Glutamatergic neuron (in vitro differentiated cells): Measurements from ENCODE around the gene PPP2R2C. TPM values are rescaled to one million over a fixed set of nuclear protein-coding genes. Genes with fewer than 3 reads are reported as not detected.

ENCODE experiments used
- DNase-seq: peaks from one replicate; pipeline ENCODE4 v3.0.0; 2022
- H3K27ac Mint-ChIP-seq: one replicate; pipeline ENCODE4 v1.8.0; 2020; ENCODE audit warnings: mild to moderate bottlenecking, mixed read lengths, inconsistent platforms; ENCODE audit not compliant: unreplicated experiment
- H3K27me3 Mint-ChIP-seq: one replicate; pipeline ENCODE4 v1.8.0; 2020; ENCODE audit warnings: mild to moderate bottlenecking, moderate library complexity, mixed read lengths, inconsistent platforms; ENCODE audit not compliant: unreplicated experiment
- H3K36me3 Mint-ChIP-seq: one replicate; pipeline ENCODE4 v1.8.0; 2020; ENCODE audit warnings: mild to moderate bottlenecking, mixed read lengths, inconsistent platforms; ENCODE audit not compliant: unreplicated experiment
- H3K4me1 Mint-ChIP-seq: one replicate; pipeline ENCODE4 v1.8.0; 2020; ENCODE audit warnings: mild to moderate bottlenecking, low read depth, mixed read lengths, inconsistent platforms; ENCODE audit not compliant: unreplicated experiment
- H3K4me3 Mint-ChIP-seq: one replicate; pipeline ENCODE4 v1.8.0; 2020; ENCODE audit warnings: mild to moderate bottlenecking, mixed read lengths, inconsistent platforms; ENCODE audit not compliant: unreplicated experiment
- H3K9me3 Mint-ChIP-seq: one replicate; pipeline ENCODE4 v1.8.0; 2020; ENCODE audit warnings: mild to moderate bottlenecking, moderate library complexity, mixed read lengths, inconsistent platforms; ENCODE audit not compliant: unreplicated experiment
- CTCF ChIP-seq: fragments of 200-600 bp; sonication (generic); IDR thresholded peaks from one replicate; pipeline ENCODE4 v1.5.0; 2021; ENCODE audit not compliant: partially characterized antibody, unreplicated experiment
- total RNA-seq: library from RNA; stranded (reverse); fragmentation: NEBNext Ultra II Directional; extraction: Animal tissue kit (Norgen Biotek cat#: 25700); gene quantifications from one replicate; pipeline ENCODE4 v1.2.1, GENCODE V29; 2021; ENCODE audit not compliant: unreplicated experiment

Gene PPP2R2C
- total RNA-seq, 1 donor from 2014 or later = 9.4 TPM

GRCh38 chr4:6359536-6360308 lies 112.7 kb downstream of the PPP2R2C start:
- Mint-ChIP-seq H3K9me3 (peaks cover 10% of the 10 kb centered on the region), H3K27ac (peak overlapping the region; percentile 38), H3K4me1 (peaks cover 11% of the 10 kb centered on the region), H3K4me3 (no peak overlapping the region), H3K27me3 (peaks cover 2% of the 10 kb centered on the region), H3K36me3 (no peaks in the 10 kb centered on the region)
- DNase-seq = no peak
- no peak for TF ChIP-seq CTCF

DNA sequence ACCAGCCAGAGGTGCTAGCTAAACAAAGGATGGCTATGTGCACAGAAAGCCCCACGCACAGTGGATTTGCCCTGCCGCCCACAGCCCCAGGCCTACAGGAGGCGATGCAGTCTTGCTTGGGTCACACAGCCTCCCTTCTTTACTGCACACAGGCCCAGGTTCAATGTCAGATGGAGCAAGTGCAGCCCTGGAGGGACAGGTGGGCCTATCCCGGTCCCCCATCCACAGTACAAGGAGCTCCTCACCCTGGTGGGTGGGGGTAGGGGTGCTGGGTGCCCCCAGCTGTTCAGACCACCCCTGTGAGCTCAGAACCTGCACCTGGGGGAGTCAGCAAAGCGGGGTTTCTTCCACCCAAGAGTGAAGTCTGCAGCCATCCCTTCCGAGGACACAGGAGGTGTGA lies 114.9 kb downstream of the PPP2R2C start:
- no peak for TF ChIP-seq CTCF
- Mint-ChIP-seq H3K4me1 (peaks cover 21% of the 10 kb centered on the region), H3K4me3 (no peak overlapping the region), H3K27me3 (peaks cover 8% of the 10 kb centered on the region), H3K36me3 (no peaks in the 10 kb centered on the region), H3K9me3 (peaks cover 11% of the 10 kb centered on the region), H3K27ac (no peak overlapping the region)
- DNase-seq = no peak

DNA sequence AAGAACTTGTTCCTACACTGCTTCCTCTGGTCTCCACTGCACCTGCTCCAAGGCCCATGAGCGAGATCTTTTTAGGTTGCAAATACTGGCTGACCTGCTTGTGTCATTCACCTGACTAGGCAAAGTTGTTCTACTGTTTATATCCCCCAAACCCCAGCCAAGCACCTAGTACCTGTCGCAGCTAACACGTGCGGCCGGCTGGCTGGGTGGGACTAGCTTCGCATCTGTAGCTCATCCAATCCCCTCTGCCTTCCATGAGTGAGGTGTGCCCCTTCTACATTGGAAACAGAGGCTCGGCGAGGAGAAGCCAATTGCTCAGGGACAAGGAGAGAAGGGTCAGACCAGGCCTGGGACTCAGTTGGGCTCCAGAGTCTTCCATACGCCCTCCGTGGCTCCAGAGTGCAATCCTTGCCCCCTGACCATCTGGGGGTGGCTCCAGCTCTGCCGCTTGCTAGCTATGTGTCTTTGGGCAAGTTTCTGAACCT lies 116.3 kb downstream of the PPP2R2C start:
- H3K27ac Mint-ChIP-seq = no peak overlapping the region
- peaks cover 25% of the 10 kb centered on the region for H3K4me1 Mint-ChIP-seq
- TF ChIP-seq CTCF = no peak
- peaks cover 8% of the 10 kb centered on the region for H3K27me3 Mint-ChIP-seq
- H3K36me3 Mint-ChIP-seq = no peaks in the 10 kb centered on the region
- no peak overlapping the region for H3K4me3 Mint-ChIP-seq
- no peak for DNase-seq
- peaks cover 13% of the 10 kb centered on the region for H3K9me3 Mint-ChIP-seq

DNA sequence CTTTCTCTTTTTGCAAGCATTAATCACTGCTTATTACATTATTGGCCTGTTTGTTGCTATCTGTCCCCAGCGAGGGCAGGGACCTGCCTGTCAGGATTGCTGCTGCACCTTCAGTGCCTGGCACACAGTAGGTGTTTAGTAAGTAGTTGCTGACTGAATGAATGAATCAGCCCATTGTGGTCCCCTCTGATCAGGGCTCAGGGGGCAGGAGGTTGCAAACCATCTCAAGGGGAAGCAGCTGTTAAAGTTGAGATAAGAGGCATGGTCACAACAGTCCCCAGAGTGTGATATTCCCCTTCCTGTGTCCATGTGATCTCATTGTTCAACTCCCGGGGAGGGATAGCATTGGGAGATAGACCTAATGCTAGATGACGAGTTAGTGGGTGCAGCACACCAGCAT lies 117.4 kb downstream of the PPP2R2C start:
- no peak for DNase-seq
- H3K4me1 Mint-ChIP-seq = peaks cover 25% of the 10 kb centered on the region
- peaks cover 11% of the 10 kb centered on the region for H3K9me3 Mint-ChIP-seq
- peak overlapping the region; percentile 52 for H3K4me3 Mint-ChIP-seq
- no peak for TF ChIP-seq CTCF
- H3K27me3 Mint-ChIP-seq = peaks cover 8% of the 10 kb centered on the region
- peak overlapping the region; percentile 72 for H3K27ac Mint-ChIP-seq
- H3K36me3 Mint-ChIP-seq = no peaks in the 10 kb centered on the region

DNA sequence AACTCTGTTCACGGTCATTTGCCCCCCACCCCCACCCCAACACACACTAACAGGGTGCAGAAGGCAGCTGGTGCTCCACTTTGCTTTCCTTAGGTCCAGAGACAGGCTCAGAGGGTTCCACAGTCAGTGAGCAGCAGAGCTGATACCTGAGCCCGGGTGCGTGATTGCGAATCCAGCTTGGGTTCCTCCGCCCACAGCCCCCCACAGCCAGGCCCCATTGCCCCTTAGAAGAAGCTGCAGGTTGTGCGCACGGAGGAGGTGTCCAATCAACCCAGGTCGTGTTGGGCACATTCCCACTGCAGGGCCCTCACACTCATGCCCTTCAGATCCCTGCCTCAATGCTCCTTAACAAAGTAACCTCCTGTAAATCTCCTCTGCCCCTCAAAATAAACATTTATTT lies 117.8 kb downstream of the PPP2R2C start:
- H3K9me3 Mint-ChIP-seq = peaks cover 11% of the 10 kb centered on the region
- no peak for TF ChIP-seq CTCF
- no peak for DNase-seq
- peaks cover 8% of the 10 kb centered on the region for H3K27me3 Mint-ChIP-seq
- H3K36me3 Mint-ChIP-seq = no peaks in the 10 kb centered on the region
- peak overlapping the region; percentile 64 for H3K4me3 Mint-ChIP-seq
- H3K27ac Mint-ChIP-seq = peak overlapping the region; percentile 86
- H3K4me1 Mint-ChIP-seq = peaks cover 25% of the 10 kb centered on the region
